Osteoblast (primary cell): ENCODE measurements around the gene PTPRCAP. TPM values are rescaled to one million over a fixed set of nuclear protein-coding genes. Genes with fewer than 3 reads are reported as not detected.
"Not testable (repeated sequence)": the region's sequence is repeated elsewhere in the genome, so short reads cannot be mapped to it uniquely, and the experiment has no call there.

Experiments used
- DNase-seq: peaks from one replicate; pipeline ENCODE4 v3.0.0; 2011; ENCODE audit warnings: low spot score, mixed read lengths; ENCODE audit not compliant: insufficient read length; ENCODE audit errors: missing footprints
- H2AFZ ChIP-seq: 2 replicates; pipeline ENCODE4 v1.6.0; 2011; ENCODE audit warnings: mild to moderate bottlenecking, low read length
- H3K27ac ChIP-seq: 2 replicates; pipeline ENCODE4 v1.5.1; 2011; ENCODE audit warnings: mild to moderate bottlenecking, low read depth, low read length, moderate library complexity
- H3K27me3 ChIP-seq: 2 replicates; pipeline ENCODE4 v1.6.0; 2012; ENCODE audit warnings: mild to moderate bottlenecking, control low read depth, inconsistent platforms, low read length, moderate library complexity; ENCODE audit not compliant: insufficient read depth
- H3K36me3 ChIP-seq: 2 replicates; pipeline ENCODE4 v1.5.1; 2011; ENCODE audit warnings: mild to moderate bottlenecking, low read length, control low read depth, moderate library complexity; ENCODE audit not compliant: insufficient read depth
- H3K4me1 ChIP-seq: 2 replicates; pipeline ENCODE4 v1.5.1; 2011; ENCODE audit warnings: mild to moderate bottlenecking, low read length, control low read depth, moderate library complexity; ENCODE audit not compliant: insufficient read depth
- H3K4me2 ChIP-seq: 2 replicates; pipeline ENCODE4 v1.6.0; 2011; ENCODE audit warnings: mild to moderate bottlenecking, low read length; ENCODE audit not compliant: insufficient read depth
- H3K4me3 ChIP-seq: fragments of 200-600 bp; sonication (generic); 3 replicates; pipeline ENCODE4 v1.5.1; 2012; ENCODE audit warnings: mild to moderate bottlenecking, low read length, inconsistent platforms; ENCODE audit not compliant: insufficient read depth
- H3K79me2 ChIP-seq: 2 replicates; pipeline ENCODE4 v1.6.0; 2012; ENCODE audit warnings: mild to moderate bottlenecking, low read length, control low read depth, inconsistent platforms; ENCODE audit not compliant: insufficient read depth
- H3K9me3 ChIP-seq: 2 replicates; pipeline ENCODE4 v1.5.1; 2011; ENCODE audit warnings: low read depth, low read length, control low read depth
- H4K20me1 ChIP-seq: 2 replicates; pipeline ENCODE4 v1.6.0; 2012; ENCODE audit warnings: mild to moderate bottlenecking, low read length, control low read depth; ENCODE audit not compliant: insufficient read depth
- total RNA-seq: library from RNA; depleted of rRNA; stranded (reverse); fragments of >200 nt; gene quantifications from 2 replicates; pipeline ENCODE4 v1.2.3, GENCODE V29; 2012
- TF ChIP-seq, protein P1 (sequence below): IDR thresholded peaks from 2 replicates; pipeline ENCODE4 v1.5.1; 2011; ENCODE audit warnings: mild to moderate bottlenecking, low read depth, low read length, moderate library complexity; ENCODE audit errors: extremely low read depth

Gene PTPRCAP
- total RNA-seq, 1 donor: 0.36 TPM

GRCh38 chr11:67468456-67468758 lies 30.9 kb upstream of the PTPRCAP start:
- Histone ChIP-seq H3K9me3 (no peaks in the 10 kb centered on the region), H3K79me2 (peaks cover 10% of the 10 kb centered on the region), H3K36me3 (no peaks in the 10 kb centered on the region), H3K27me3 (no peaks in the 10 kb centered on the region), H3K4me1 (peaks cover 25% of the 10 kb centered on the region), H3K4me3 (peak overlapping the region; percentile 86), H3K27ac (peak overlapping the region; percentile 65), H4K20me1 (no peaks in the 10 kb centered on the region), H3K4me2 (peak overlapping the region; percentile 96), H2AFZ (peak overlapping the region; percentile 74)
- TF ChIP-seq, protein P1, sequence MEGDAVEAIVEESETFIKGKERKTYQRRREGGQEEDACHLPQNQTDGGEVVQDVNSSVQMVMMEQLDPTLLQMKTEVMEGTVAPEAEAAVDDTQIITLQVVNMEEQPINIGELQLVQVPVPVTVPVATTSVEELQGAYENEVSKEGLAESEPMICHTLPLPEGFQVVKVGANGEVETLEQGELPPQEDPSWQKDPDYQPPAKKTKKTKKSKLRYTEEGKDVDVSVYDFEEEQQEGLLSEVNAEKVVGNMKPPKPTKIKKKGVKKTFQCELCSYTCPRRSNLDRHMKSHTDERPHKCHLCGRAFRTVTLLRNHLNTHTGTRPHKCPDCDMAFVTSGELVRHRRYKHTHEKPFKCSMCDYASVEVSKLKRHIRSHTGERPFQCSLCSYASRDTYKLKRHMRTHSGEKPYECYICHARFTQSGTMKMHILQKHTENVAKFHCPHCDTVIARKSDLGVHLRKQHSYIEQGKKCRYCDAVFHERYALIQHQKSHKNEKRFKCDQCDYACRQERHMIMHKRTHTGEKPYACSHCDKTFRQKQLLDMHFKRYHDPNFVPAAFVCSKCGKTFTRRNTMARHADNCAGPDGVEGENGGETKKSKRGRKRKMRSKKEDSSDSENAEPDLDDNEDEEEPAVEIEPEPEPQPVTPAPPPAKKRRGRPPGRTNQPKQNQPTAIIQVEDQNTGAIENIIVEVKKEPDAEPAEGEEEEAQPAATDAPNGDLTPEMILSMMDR: no peak
- no peak for DNase-seq

- peak overlapping the region; percentile 74 for H2AFZ ChIP-seq
- H3K27ac ChIP-seq: peak overlapping the region; percentile 65
- H4K20me1 ChIP-seq: no peaks in the 10 kb centered on the region
- H3K4me1 ChIP-seq: peaks cover 25% of the 10 kb centered on the region
- H3K27me3 ChIP-seq: no peaks in the 10 kb centered on the region
- no peaks in the 10 kb centered on the region for H3K9me3 ChIP-seq
- peaks cover 10% of the 10 kb centered on the region for H3K79me2 ChIP-seq
- peak overlapping the region; percentile 96 for H3K4me2 ChIP-seq
- TF ChIP-seq, protein P1: no peak
- no peaks in the 10 kb centered on the region for H3K36me3 ChIP-seq
- H3K4me3 ChIP-seq: peak overlapping the region; percentile 86
- peak; percentile 87 for DNase-seq
These were observed 30.6 kb upstream of the PTPRCAP start for GRCh38 chr11:67468056-67468455.

DNA sequence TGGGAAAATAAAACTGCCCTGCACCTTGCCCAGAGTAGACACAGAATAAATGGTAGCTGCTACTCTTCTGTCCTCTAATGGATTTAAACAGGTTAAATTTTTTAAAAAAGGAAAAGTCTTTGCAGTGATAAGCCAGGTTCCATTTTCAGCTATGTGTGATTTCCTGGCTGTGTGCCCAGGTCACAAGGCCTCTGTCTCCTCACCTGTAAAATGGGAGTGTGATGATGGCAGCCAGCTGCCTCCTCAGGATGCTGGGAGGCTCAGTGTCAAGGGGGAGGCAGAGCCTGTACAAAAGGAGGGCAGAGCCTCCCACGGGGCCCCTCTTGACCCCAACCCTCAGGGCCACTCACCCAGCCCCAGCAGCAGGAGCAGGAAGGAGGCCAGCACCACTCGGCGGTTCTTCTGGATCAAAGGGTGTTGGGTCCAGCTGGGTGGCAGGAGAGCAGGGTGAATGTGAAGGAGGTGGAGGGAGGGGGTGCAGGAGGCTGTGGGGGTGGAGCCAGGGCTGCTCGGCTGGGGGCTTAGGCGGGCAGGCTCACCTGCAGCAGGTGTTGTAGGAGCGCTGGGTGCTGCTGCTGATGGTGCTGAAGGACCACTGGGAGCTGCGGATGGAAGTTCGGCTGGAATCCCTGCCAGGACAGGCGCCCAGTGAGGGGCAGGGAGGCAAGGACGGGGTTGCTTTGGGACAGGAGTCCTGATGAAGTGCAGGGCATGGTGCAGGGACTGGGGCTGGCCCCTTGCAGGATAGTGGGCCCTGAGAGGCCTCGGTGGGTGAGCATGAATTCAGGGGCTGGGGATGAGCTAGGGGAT lies 29.7 kb upstream of the PTPRCAP start:
- Histone ChIP-seq H3K4me3 (no peak overlapping the region), H3K36me3 (no peaks in the 10 kb centered on the region), H3K27me3 (no peaks in the 10 kb centered on the region), H2AFZ (no peak overlapping the region), H4K20me1 (no peaks in the 10 kb centered on the region), H3K27ac (no peak overlapping the region), H3K4me1 (peaks cover 25% of the 10 kb centered on the region), H3K4me2 (no peak overlapping the region), H3K79me2 (peaks cover 10% of the 10 kb centered on the region), H3K9me3 (no peaks in the 10 kb centered on the region)
- DNase-seq: peak; percentile 80
- TF ChIP-seq, protein P1: no peak

DNA sequence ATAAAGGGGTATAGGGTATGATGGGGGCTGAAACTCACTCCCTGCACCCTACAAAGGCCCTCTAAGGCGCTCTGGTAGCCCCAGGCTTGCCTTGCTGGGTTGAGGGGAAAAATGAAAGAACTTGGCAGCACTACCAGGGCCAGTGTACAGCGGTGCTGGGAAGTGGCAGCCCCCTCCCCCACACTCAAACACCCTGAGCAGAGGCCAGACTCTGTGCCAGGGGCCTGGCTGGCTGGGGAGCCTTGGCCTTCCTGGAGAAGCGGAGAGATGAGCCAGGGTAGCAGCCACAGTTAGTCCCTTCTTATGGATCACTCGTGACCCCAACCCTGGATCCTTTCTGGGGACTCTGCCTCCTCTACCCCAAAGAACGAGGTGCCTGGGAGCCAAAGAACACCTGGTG lies 28.9 kb upstream of the PTPRCAP start:
- Histone ChIP-seq H3K79me2 (peaks cover 10% of the 10 kb centered on the region), H2AFZ (no peak overlapping the region), H3K27ac (no peak overlapping the region), H3K27me3 (no peaks in the 10 kb centered on the region), H3K4me2 (no peak overlapping the region), H3K4me3 (no peak overlapping the region), H3K9me3 (no peaks in the 10 kb centered on the region), H4K20me1 (no peaks in the 10 kb centered on the region), H3K36me3 (no peaks in the 10 kb centered on the region), H3K4me1 (peaks cover 25% of the 10 kb centered on the region)
- TF ChIP-seq, protein P1: no peak
- DNase-seq: no peak

GRCh38 chr11:67465530-67465929 lies 28.0 kb upstream of the PTPRCAP start:
- H2AFZ ChIP-seq, H3K9me3 ChIP-seq, DNase-seq, H4K20me1 ChIP-seq, H3K27me3 ChIP-seq, H3K27ac ChIP-seq, H3K36me3 ChIP-seq: not testable (repeated sequence)
- H3K4me2 ChIP-seq: peak overlapping the region; percentile 82
- peak overlapping the region; percentile 75 for H3K4me3 ChIP-seq
- peaks cover 10% of the 10 kb centered on the region for H3K79me2 ChIP-seq
- peaks cover 25% of the 10 kb centered on the region for H3K4me1 ChIP-seq
